DMS114 treated with DMSO at 0.1 percent for 48 hours (cell line): Measurements from ENCODE around the gene AOPEP.
"Not testable (repeated sequence)": the region's sequence is repeated elsewhere in the genome, so short reads cannot be mapped to it uniquely, and the experiment has no call there.

Source experiments
- DNase-seq: peaks from one replicate; lab custom pipeline; 2025; ENCODE audit not compliant: unreplicated experiment; lab: John Stamatoyannopoulos, UW

AOPEP gene

DNA sequence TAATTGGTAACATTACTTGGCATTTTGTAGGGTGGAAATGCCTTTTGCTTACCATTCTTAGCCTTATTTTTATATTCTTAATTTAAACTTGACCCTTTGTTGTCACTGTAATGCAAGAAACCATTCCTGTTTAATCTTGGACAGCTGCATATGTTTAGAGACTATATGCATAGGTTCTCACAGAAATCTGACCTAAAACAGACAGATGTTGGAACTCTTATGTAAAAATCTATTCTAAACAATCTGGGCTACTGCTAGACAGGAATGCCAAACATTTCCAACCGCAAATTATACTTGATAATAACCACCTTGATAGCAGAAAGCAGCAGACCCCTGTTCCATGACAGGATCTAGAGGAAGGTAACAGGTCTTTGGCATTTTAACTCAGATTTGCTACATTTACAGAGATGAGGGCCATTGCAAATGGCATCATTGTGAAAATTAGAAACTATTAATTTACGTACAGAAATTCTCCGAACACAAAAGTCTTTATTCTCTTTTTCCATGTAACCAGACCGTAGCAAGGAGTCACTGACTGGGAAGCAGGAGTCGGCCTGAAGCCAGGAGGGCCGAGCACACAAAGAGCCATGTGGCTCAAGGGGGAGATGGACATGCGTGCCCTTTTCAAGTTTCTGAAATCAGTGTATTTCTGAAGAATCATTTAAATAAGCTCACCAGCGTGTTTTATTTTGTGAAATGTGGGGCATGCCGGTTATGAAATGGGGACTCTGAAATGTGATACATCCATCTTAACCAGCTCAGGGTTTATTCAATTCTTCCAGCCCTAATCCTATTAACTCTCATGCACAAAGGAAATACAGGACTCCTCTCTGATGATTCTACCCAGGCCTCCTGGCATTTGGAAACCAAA, 139.3 kb downstream of the AOPEP start:
- DNase-seq: no peak

GRCh38 chr9:94866770-94867169, 140.3 kb downstream of the AOPEP start:
- no peak for DNase-seq

DNA sequence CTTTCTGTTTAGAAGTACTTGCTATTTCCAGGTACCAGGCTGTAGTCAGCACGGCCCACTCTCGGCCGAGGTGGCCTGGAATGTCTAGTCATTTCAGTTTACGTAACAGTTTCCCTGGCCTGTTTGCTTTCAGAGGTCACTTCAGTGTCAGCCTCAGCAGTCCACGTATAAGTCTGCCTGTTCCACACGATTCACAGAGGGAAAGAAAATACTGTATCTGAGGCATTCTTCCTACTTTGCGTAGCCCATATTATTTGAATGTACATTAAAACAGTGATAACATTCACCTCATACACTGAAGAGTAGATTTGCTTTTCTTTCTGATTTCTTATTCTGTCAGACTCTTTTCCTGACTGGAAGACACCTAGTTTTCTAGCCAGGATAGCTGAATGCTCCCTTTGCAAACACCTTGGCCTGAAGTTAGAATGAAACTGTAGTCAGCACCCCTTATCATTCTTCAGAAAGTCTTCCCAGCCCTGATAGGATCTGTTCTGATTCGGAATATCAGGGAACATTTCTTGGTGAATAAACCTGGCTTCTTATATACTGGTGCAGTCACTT, 140.9 kb downstream of the AOPEP start:
- DNase-seq: no peak

DNA sequence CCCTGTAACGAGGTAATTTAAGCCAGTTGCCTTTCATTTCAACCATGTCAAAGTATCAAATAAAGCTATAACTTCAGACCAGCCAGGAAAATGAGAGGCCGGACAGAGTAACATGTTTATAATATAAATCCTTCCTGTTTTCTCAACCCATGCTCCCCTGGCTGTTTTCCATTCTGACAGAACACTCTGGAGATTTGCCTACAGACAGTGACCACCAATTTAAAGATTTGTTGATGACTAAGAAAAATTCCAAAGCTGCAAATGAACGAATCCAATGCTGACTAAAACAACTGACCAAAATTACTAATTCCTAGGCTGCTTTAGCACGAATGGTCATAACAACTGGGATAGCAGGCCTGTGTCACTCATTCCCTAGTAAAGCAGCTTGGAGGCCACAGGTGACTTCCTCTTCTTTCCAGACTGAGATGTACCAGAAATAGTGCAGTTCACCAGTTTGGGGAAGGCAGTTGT, 141.4 kb downstream of the AOPEP start:
- DNase-seq: no peak

- no peak for DNase-seq
Measured at GRCh38 chr9:94868464-94868863, 142.0 kb downstream of the AOPEP start.

GRCh38 chr9:94869415-94869843, 142.9 kb downstream of the AOPEP start:
- no peak for DNase-seq

DNA sequence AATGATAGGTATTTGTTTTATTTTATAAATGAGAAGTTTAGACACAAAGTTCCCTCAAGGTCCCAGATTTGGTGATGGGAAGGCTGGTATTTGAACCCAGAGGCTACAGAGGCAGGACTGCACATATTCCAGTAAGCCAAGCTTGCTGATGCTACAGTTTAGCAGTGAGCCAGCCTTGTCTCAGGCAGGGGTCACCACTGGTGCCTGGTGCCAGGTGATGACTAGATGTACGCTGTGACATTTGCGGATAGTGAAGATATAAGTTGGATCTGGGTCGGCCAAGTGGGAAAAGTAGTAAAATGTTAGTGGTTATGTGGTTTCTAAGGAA, 143.9 kb downstream of the AOPEP start:
- DNase-seq: no peak

DNA sequence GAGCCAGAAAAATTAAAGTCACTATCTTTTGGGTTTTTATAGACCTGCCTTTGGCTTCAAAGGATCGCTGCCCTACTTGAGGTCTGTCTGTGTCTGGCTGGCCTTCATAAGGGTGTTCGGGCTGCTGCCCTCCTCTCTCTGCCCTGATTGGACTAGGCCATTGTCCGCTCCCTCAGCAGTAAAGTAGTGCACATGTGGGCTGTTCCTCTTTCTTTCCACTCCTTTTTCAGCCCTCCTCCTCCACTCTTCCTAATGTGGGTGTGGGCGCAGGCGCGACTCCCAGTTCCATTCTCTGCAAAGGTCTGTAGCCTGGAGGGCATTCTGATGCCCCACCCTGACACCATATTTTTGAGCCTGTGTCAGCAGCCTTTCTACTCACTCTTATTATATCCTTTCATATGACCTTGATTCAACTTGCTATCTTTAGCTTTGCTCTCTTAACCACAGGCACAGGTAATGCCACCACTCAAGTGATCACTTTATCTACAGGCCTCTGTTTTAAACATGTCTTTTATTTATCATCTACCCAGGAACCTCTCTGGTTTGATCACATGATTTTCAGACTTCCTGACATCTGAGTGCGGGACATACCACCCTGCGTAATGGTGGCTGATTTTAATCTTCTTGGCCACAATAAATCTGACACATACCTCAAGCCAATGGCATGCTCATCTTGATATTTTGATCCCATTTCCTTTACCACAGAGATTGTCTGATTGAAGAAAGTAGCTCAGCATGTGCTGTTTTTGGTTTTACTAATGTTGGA, 144.5 kb downstream of the AOPEP start:
- DNase-seq: no peak

DNA sequence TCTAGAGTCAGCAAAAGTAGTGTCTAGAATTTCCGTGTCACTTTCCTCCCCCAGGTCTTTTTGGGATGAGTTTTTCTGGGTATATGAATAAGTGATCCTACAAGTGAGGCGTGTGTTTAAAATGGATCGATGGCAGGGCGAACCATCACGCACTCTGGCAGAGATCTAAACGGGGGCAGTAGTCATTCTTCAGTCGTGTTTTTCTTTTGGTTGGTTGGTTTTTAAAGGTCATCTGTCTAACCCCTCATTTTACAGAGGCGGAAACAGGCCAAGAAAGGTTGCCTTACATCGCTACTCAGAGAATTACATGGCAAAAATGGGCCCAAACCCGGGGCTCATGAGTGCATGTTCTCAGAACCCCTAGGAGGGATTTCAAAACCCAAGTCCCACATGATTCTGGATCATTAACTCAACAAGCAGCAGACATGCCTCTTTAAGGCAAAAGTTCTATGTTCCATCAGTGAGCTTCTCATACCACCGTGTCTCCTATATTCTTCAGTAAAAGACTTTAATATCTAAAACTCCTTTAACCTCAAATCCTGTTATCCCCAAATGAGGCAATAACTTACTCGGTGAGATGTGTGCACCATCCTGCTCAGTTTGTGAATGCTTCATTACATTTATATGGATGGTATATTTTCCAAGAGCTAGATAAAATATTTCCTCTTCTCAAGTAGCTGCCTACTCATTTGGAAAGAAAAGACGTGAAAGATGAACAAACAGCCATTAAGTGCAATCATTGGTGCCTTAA, 145.8 kb downstream of the AOPEP start:
- no peak for DNase-seq

DNA sequence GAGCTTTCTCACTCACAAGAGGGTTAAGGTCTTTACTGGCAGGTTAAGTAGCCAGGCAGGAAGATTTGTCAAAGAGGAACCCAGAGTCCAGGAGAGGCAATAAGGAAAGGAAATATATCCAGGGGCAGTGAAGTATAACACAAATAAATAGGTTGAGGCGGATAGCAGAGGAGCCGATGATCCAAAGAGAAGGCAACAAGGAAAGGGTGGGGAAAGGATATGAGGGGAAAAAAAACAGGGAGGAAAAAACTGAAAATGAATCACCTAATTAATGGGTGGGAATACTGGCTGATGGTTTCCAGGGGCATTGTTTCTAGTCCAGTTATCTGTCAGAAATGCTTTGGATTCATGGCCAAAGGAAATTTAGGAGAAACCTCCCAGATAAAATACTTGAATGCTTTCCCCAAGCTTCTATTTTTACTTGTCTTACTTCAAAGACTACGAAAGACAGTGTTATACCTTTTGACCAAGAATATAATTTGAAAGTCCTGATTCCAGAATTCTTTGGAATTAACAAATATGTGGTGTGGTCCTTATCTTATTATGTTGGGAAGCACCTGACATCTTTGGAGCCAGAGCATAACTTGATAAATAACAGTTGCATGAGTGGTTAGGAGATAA, 146.5 kb downstream of the AOPEP start:
- DNase-seq: no peak

DNA sequence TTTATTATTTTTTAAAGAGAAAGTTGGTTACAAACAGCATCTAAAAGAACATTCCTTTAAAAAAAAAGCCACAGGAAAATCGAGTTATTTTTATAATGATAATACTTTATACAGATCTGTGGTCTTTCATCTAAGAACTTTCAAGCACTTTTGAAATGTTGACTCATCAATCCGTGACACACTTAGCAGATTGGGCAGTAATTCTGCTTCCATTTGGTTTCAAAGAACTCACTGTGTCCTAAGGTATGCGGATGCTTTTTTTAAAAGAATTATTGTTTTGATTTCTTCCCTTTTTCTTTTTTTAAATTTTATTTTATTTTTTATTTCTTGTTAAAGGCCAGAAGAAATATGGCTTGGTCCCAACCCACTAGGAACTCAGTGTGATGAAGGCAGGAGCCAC, 147.8 kb downstream of the AOPEP start:
- DNase-seq: no peak

DNA sequence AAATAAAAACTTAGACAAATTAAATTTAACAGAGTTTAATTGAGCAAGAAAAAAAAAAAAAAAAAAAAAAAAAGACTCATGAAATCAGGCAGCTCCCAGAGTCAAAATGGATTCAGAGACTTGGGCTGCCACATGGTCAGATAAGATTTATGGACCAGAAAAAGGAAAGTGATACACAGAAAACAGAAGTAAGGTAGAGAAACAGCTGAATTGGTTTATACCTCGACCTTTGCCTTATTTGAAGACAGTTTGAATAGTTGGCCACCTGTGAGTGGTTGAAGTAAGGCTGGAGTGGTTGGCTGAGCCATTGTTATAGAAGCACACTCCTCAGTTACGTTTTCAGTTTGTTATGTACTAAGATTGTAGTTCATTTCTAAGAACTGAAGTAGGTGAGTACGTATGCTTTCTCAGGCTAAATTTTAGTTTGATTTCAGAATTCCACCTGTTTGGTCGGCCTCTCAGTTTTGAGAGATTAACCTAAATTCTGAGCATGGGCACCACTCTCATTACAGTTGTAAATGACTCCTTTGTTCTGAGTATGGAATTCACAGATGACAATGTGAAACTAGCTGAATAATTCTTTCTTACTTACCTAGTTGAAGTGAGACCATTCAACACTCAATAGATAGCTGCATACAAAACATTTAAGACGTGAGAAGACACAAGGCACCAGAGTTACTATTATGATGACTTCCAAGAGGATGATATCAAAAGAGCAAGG, 149.0 kb downstream of the AOPEP start:
- no peak for DNase-seq

GRCh38 chr9:94878804-94879203, 152.3 kb downstream of the AOPEP start:
- DNase-seq: not testable (repeated sequence)

DNA sequence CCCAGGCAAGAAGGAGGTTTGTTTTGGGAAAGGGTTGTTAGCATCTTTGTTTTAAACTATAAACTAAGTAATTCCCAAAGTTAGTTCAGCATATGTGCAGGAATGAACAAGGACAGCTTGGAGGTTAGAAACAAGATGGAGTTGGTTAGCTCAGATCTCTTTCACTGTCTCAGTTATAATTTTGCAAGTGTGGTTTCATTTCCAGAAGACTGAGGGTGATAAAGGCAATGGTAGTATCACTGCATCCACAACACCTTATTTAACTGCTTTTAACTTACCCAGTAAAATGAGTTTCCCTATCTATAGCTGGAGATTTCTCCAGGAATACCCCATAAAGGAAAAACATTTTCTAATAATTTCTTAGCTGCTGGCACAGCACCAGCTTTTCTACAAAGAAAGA, 152.7 kb downstream of the AOPEP start:
- DNase-seq: no peak

DNA sequence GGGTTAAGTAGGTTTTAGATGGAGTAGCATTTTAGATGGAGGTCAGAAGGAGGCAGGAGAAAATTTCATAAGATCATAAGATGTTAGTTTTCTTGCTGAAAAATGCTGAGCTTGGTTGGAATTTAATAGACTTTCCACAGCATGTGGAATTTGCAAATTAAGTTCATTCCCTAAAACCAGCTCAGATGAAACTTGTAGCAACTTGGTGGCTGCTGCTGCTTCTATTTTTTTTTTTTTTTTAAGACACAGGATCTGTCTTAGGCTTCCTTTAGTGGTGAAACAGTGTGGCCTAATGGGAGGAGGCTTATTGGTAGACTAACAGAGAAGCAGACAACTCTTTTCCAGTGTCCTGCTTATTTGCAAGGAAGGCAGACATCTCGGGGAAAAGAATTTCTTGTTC, 154.5 kb downstream of the AOPEP start:
- DNase-seq: no peak

- no peak for DNase-seq
Measured at GRCh38 chr9:94881454-94881853, 155.0 kb downstream of the AOPEP start.

DNA sequence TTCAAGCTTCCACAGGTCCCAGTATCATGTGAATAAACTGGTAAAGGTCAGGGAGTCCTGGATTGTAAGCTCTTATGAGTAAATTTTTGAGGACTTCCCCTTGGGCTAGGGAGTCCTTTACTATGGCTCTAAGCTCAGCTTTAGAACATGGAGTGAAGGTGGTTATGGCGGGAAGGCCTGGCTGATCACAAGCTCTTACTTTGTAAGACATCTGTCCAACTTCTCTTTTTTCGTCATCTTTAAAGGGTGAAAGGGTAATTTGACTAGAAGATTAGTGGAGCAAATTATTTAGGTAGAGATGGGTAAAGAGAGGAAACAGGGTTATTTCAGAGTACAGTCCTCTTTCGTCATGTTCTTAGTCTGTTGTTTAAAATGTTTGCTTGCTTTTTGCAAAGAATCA, 155.4 kb downstream of the AOPEP start:
- no peak for DNase-seq

- DNase-seq: no peak
Measured at GRCh38 chr9:94882966-94883641, 156.6 kb downstream of the AOPEP start.

GRCh38 chr9:94885854-94886447, 159.5 kb downstream of the AOPEP start:
- DNase-seq: no peak
